Suppressor macrophage treated with lipopolysaccharide for 4 hours (primary cell): ENCODE data around the gene DYNLT1.
"Not testable (repeated sequence)": the region's sequence is repeated elsewhere in the genome, so short reads cannot be mapped to it uniquely, and the experiment has no call there.

Experiments used
- DNase-seq: peaks from one replicate; pipeline ENCODE4 v3.0.0-alpha.2; 2020

The DYNLT1 gene

GRCh38 chr6:158621694-158622544, 22.6 kb downstream of the DYNLT1 start:
- DNase-seq = no peak

GRCh38 chr6:158620963-158621693, 23.4 kb downstream of the DYNLT1 start:
- DNase-seq = no peak

- DNase-seq = no peak
Measured at GRCh38 chr6:158619922-158620801, 24.4 kb downstream of the DYNLT1 start.

DNA sequence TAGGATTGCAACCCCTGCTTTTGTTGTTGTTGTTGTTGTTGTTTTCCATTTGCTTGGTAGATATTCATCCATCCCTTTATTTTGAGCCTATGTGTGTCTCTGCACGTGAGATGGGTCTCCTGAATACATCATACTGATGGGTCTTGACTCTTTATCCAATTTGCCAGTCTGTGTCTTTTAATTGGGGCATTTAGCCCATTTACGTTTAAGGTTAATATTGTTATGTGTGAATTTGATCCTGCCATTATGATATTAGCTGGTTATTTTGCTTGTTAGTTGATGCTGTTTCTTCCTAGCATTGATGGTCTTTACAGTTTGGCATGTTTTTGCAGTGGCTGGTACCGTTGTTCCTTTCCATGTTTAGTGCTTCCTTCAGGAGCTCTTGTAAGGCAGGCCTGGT, 26.3 kb downstream of the DYNLT1 start:
- DNase-seq = not testable (repeated sequence)

DNA sequence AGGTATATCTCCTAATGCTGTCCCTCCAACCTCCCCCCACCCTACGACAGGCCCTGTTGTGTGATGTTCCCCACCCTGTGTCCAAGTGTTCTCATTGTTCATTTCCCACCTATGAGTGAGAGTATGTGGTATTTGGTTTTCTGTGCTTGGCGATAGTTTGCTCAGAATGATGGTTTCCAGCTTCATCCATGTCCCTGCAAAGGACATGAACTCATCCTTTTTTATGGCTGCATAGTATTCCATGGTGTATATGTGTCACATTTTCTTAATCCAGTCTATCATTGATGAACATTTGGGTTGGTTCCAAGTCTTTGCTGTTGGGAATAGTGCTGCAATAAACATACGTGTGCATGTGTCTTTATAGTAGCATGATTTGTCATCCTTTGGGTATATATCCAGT, 29.9 kb downstream of the DYNLT1 start:
- DNase-seq = not testable (repeated sequence)

DNA sequence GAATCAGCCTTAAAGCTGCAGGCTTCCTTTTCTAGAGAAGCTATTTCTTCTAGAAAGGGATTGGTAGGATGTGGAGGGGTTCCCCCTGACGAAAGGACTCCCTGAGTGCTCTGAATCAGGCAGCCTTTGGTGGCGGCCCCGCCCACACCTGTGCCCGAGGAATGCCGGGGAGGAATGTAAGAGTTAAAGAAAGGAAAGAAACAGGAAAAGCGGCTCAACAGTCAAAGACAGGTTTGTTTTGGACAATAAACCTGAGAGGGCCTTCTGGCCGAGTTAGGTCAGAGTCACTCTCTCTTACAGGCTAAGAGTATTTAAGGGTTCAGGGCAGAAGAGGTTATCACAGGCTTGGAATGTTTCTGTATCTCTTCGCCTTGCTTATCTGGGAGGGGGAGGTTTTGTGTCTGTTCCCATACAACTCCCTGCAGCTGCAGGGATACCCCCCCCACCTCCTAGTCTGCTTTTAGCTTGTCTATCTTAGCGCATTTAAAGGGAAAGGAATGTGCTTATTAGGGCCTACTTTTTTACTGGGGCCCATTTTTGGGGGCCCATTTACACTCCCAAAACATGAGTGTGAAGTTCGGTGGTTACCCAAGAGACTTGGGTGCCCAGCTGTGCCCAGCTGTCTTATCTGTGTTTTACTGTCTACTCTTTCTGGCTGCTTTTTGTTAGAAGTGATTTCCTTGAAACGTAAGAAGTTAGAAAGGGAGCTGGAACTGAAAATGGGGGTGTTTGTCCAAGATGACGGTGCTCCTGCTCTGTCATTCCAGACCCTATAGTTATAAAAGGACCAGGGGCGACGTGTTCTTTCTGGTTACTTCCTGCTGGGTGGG, 32.8 kb downstream of the DYNLT1 start:
- DNase-seq = no peak

DNA sequence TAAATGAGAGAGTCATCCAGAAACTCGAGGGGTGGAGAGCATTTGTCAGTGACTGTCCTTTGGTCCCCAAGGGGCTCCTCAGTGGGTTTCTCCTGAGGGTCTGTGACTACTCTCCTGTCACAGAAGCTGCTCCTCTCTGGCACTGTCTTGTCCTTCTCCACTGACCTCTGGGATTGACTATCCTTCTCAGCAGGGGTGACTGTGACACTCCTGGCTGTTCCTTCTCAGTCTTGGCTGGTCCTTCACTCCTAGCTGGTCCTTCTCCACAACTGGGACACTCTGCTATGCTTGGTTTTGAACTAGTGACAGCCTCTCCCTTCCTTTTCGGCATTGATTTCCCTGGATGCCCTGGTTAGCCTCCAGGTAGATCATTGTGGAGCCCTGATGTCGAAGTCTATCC, 33.5 kb downstream of the DYNLT1 start:
- DNase-seq = no peak

GRCh38 chr6:158610319-158610968, 34.1 kb downstream of the DYNLT1 start:
- no peak for DNase-seq

GRCh38 chr6:158609455-158610155, 34.9 kb downstream of the DYNLT1 start:
- DNase-seq = no peak

DNA sequence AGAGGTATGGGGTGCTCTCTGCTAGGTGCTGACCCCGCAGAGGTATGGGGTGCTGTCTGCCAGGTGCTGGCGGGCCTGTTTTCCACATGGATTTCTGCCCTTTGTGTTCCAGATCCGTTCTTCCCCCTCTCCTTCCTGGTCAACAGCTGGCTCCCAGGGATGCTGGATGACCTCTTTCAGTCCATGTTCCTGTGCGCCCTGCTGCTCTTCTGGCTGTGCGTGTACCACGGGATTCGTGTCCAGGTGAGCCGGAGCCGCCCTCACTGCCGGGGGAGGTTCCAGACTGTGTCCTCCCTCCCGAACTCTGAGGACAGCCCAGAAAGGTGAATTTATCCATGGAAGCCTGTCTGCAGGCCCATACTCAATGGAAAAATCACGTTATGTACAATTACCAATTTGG, 36.3 kb downstream of the DYNLT1 start:
- no peak for DNase-seq

DNA sequence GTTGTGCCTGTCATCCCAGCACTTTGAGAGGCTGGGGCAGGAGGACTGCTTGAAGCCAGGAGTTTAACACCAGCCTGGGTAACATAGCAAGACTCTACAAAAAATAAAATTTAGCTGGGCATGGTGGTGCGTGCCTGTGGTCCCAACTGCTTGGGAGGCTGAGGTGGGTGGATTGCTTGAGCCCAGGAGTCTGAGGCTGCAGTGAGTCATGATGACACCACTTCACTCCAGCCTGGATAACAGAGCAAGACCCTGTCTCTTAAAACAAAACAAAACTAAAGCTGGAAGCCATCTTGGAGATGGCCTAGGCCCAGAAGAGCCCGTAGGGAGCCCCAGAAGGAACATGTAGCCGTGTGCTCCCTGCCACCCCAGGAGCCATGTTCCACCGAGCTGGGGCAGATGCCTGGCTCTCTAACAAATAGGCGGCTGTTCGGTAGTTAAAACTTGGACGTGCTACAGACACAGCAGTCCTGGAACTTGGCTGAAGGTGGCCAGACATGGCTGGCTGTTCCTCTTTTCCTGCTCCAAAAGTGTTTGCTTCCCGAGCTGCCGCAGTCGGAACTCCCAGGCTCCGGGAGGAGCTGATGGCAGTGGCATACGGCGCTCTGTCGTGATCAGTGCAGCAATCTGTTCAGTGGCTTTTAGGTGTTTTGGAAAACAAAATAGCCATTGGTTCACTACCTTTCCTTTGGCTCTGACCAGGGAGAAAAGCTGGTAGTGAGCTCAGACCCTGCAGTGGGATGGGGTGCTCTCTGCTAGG, 37.0 kb downstream of the DYNLT1 start:
- DNase-seq = no peak

GRCh38 chr6:158606935-158607334, 37.6 kb downstream of the DYNLT1 start:
- no peak for DNase-seq

GRCh38 chr6:158606011-158606410, 38.5 kb downstream of the DYNLT1 start:
- not testable (repeated sequence) for DNase-seq

DNA sequence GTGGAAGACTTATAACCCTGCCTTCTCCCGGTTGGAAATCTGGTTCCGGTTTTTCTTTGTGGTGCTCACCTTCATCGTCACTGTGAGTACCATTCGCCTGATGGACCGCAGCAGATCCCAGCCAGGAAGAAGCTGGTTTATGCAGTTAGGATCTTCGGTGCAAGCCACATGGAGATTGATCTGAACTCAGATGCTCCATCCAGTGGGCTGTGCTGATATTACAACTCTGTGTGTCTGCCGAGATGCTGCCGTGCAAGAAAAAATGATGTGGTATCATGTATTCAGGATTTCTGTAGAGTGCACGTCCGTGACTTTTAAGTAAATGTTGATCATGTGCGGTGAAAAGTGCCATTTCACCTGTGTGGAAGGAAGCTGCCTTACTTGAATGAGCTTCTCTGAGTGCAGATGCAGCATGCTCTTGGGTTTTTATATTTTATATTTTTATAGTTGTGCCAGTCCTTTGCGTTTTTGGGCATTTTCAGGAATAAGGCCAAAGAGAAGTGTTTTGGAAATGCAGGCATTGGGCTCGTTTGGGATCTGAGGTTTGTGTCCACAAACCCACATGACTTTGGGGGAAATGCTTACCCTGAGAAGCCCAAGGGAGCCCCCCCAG, 39.2 kb downstream of the DYNLT1 start:
- DNase-seq = peak; percentile 69

GRCh38 chr6:158604048-158604406, 40.5 kb downstream of the DYNLT1 start:
- DNase-seq = no peak

DNA sequence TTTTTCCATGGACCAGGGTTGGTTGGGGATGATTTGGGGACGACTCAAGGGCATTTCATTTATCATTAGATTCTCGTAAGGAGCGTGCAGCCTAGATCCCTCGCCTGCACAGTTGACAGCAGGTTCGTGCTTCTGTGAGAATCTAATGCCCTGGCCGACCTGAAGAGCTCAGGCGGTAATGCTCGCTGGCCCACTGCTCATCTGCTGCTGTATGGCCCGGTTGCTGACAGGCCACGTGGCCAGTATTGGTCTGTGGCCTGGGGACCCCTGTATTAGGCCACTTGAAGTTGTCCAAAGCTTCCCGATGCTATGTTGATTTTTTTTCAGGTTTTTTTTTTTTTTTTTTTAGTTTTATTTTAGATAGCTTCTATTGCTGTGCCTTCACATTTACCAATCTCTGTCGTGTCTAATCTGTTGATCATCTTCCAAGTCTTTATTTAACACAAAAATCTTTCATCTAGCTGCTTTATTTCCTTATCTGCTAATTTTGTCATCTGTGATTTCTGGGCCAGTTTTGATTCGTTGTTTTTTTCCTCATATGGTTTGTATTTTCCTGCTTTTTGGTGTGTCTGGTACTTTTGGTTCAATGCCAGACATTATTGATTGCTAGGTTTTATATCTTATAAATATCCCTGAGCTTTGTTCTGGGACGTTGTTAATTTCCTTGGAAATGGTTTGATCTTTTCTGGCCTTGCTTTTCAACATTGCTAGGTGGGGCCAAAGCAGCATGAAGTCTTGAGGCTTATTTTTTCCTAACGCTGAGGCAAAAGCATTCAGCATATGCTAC, 41.1 kb downstream of the DYNLT1 start:
- DNase-seq = no peak

GRCh38 chr6:158599635-158600034, 44.9 kb downstream of the DYNLT1 start:
- DNase-seq = no peak

GRCh38 chr6:158597565-158597964, 47.0 kb downstream of the DYNLT1 start:
- DNase-seq = no peak

GRCh38 chr6:158596861-158597260, 47.7 kb downstream of the DYNLT1 start:
- DNase-seq = peak; percentile 5
